ENCODE results near the gene CX3CR1.

The CX3CR1 gene

DNA sequence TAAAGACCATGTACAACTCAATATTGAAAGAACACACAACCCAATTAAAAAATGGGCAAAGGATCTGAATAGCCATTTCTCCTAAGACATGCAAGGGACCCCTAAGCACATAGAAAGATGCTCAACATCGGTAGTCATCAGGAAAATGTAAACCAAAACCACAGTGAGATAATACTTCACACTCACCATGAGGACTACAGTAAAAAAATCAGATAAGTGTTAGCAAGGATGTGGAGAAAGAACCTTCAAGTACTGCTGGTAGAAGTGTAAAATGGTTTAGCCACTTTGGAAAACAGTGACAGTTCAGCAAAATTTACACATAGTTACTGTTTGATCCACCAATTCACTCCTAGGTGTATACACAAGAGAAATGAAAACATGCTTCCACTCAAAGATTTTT, 57.4 kb downstream of the CX3CR1 start:
- no peak for TF ChIP-seq CTCF (IDR thresholded peaks at IDR 0.05; ENCODE audit: insufficient read depth, low read depth, low read length, missing control alignments)
- no peak for DNase-seq (ENCODE audit: low read depth)
- no peak overlapping the region for H3K4me3 ChIP-seq (ENCODE audit: low read length)

DNA sequence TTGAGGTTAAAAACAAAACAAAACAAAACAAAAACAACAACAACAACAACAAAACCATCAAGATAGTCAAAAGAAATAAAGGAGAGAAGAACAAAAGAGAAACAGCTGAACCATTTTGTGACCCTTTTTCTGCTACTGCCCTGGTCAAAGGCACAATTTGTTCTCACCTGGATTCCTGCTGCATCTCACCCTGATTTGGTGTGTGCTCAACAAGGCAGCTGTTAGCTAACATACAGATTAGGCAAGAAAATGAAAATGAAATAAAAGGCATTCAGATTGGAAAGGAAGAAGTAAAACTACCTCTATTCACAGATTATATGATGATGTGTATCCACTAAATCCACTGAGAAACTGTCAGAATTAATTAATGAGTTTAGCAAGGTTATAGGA, 58.7 kb downstream of the CX3CR1 start:
- H3K4me3 ChIP-seq (ENCODE audit: low read length) = no peak overlapping the region
- no peak for TF ChIP-seq CTCF (IDR thresholded peaks at IDR 0.05; ENCODE audit: insufficient read depth, low read depth, low read length, missing control alignments)
- DNase-seq (ENCODE audit: low read depth) = no peak

DNA sequence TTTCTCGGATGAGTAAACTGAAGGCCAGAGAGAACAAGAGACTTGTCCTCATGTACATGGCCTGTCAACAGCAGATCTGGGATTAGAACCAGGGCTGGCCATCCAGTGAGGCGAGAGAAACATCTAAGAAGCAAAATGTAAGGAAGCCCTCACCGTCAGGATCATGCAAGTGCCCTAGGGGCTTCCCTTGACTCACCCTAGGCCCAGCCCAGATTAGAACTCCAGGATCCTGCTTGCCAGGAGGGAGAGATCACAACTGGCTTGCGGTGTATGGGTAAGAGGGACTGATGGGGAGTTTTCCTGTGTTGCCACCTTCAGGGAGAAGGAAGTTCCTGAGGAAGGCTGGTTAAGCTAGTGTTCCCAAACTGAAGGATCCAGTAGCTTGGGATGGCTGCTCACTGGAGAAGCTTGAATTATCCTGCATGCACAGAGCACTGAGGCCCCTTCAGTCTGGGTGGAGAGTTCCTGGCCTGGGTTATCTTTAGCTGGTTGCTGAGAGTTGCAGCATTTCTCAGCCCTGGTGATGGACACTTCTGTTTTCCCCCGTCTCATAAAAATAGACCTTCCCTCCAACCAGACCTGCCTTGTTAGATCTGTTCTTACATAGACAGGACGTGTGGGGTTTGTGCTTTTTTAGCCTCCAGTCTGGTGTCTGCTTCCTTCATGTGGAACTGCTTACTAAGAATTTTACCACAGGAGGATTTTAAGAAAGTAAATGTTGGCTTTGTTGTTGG, 59.3 kb downstream of the CX3CR1 start:
- no peak for TF ChIP-seq CTCF (IDR thresholded peaks at IDR 0.05; ENCODE audit: insufficient read depth, low read depth, low read length, missing control alignments)
- H3K4me3 ChIP-seq (ENCODE audit: low read length) = no peak overlapping the region
- DNase-seq (ENCODE audit: low read depth) = no peak

DNA sequence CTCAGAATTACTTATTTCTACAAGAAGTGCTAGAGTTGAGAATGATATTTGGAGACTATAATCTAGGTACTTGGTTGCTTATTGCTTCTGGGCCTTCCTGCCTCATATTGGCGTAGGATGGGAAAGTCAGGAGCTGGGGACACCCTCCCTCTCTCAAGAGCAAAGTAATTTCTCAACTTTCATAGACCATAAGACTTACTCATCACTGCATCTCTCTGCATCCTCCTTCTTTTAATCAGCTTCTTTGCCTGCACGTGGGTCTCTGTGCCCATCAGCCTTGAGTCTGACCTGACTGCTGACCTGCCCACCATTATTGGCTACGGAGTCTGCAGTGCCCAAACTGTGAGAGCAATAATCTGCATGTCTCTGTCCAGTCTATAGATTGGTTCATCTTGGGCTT, 60.1 kb downstream of the CX3CR1 start:
- no peak for TF ChIP-seq CTCF (IDR thresholded peaks at IDR 0.05; ENCODE audit: insufficient read depth, low read depth, low read length, missing control alignments)
- no peak for DNase-seq (ENCODE audit: low read depth)
- no peak overlapping the region for H3K4me3 ChIP-seq (ENCODE audit: low read length)

DNA sequence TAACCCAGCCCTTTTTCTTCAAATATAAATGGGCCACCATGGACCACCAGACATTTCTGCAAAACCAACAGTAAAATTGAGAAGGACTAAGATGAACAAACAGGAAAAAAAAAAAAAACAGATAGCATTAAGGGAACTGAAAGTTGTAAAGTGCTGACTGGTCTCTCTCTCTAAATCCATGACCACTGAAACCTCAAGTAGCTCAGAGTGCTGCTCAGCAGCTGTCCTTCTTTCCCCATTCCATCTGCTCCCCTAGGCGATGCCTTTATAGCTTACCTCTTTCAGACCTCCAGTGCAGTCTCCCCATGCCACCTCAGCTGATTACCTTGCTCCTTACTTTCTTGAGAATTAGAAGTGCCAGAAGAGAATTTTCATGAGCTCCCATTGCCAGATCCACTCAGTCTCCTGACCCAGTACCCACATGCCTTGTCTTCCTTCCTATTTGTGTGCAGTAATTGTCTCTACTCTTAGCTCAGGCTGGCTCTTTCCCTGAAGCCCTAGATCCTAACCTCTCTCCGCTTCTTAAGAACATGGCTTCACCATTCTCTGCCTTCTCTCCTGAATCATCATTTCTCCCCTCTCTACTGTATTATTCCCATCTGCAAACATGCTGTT, 63.6 kb downstream of the CX3CR1 start:
- TF ChIP-seq CTCF (IDR thresholded peaks at IDR 0.05; ENCODE audit: insufficient read depth, low read depth, low read length, missing control alignments) = no peak
- H3K4me3 ChIP-seq (ENCODE audit: low read length) = no peak overlapping the region
- DNase-seq (ENCODE audit: low read depth) = no peak

GRCh38 chr3:39213613-39214012, 66.2 kb downstream of the CX3CR1 start:
- TF ChIP-seq CTCF (IDR thresholded peaks at IDR 0.05; ENCODE audit: insufficient read depth, low read depth, low read length, missing control alignments) = no peak
- H3K4me3 ChIP-seq (ENCODE audit: low read length) = no peak overlapping the region
- DNase-seq (ENCODE audit: low read depth) = no peak

Measured in epithelial cell of esophagus (primary cell).